H1 (cell line): ENCODE measurements around the gene DIP2C. TPM values are rescaled to one million over a fixed set of nuclear protein-coding genes. Genes with fewer than 3 reads are reported as not detected.

Source experiments
- CTCF ChIA-PET: fragments of 300-600 bp; sonication (Branson Sonifier 250); formaldehyde crosslinking; loops from one replicate; lab custom pipeline; 2021; ENCODE audit not compliant: partially characterized antibody; lab: Charles Lee
- POLR2A ChIA-PET: fragments of 300-600 bp; sonication (Branson Sonifier 250); formaldehyde crosslinking; loops from one replicate; lab custom pipeline; 2021; ENCODE audit warnings: inconsistent platforms; ENCODE audit not compliant: partially characterized antibody; lab: Charles Lee
- DNase-seq, 2 experiments: peaks; one replicate each; pipeline versions ENCODE4 v3.0.0 to v3.0.0-alpha.2; 2010 to 2022; ENCODE audit warnings: low spot score in 2 of 2, low read depth in 1 of 2, mixed read lengths in 1 of 2
- FAIRE-seq: peaks from 2 replicates; lab custom pipeline; 2011; peaks lifted over from hg19 to GRCh38; lab: Jason Lieb, UNC
- H2AFZ ChIP-seq: 2 replicates; pipeline ENCODE4 v1.8.1; 2012; ENCODE audit warnings: low read length, inconsistent platforms
- H2AK5ac ChIP-seq: 2 replicates; pipeline ENCODE4 v1.6.1; 2013; ENCODE audit warnings: low read depth, low read length
- H2BK120ac ChIP-seq: replicated peaks from 2 replicates; pipeline ENCODE3; 2013; ENCODE audit warnings: low read depth, low read length, inconsistent platforms
- H2BK12ac ChIP-seq: 2 replicates; pipeline ENCODE4 v1.6.1; 2013; ENCODE audit warnings: low read depth, low read length
- H2BK15ac ChIP-seq: 2 replicates; pipeline ENCODE4 v1.6.1; 2013; ENCODE audit warnings: low read length
- H2BK20ac ChIP-seq: 2 replicates; pipeline ENCODE4 v1.6.1; 2013; ENCODE audit warnings: low read length
- H2BK5ac ChIP-seq: 2 replicates; pipeline ENCODE4 v1.6.1; 2013; ENCODE audit warnings: low read depth, low read length
- H3K14ac ChIP-seq: 2 replicates; pipeline ENCODE4 v1.6.1; 2013; ENCODE audit warnings: inconsistent platforms; ENCODE audit not compliant: insufficient read length
- H3K18ac ChIP-seq: 2 replicates; pipeline ENCODE4 v1.6.1; 2013; ENCODE audit warnings: low read length; ENCODE audit errors: extremely low read depth
- H3K23ac ChIP-seq: 2 replicates; pipeline ENCODE4 v1.6.1; 2013; ENCODE audit warnings: inconsistent platforms; ENCODE audit not compliant: insufficient read length
- H3K23me2 ChIP-seq: 2 replicates; pipeline ENCODE4 v1.6.1; 2013; ENCODE audit warnings: low read depth, low read length
- H3K27ac ChIP-seq: 2 replicates; pipeline ENCODE4 v1.6.1; 2011; ENCODE audit warnings: low read depth, low read length, inconsistent platforms
- H3K27me3 ChIP-seq, 4 experiments: replicated peaks in 1 of 4; 1 replicate in 1 of 4; 2 replicates in 3 of 4; pipeline versions ENCODE4 v1.6.1 to v1.8.1; 2011 to 2013; ENCODE audit warnings: low read length in 3 of 4, mild to moderate bottlenecking in 3 of 4, inconsistent platforms in 2 of 4, mixed read lengths in 2 of 4, moderate library complexity in 1 of 4; ENCODE audit not compliant: control insufficient read depth in 3 of 4, insufficient read depth in 3 of 4; ENCODE audit errors: extremely low read depth in 1 of 4
- H3K36me3 ChIP-seq, 4 experiments: 2 replicates each; pipeline versions ENCODE4 v1.6.1 to v1.8.1; 2011 to 2013; ENCODE audit warnings: mild to moderate bottlenecking in 4 of 4, low read length in 3 of 4, moderate library complexity in 2 of 4, control low read depth in 1 of 4, inconsistent platforms in 1 of 4; ENCODE audit not compliant: insufficient read depth in 4 of 4, control insufficient read depth in 2 of 4
- H3K4ac ChIP-seq: replicated peaks from 2 replicates; pipeline ENCODE3; 2013; ENCODE audit warnings: low read length, low read depth, mixed read lengths, inconsistent platforms; ENCODE audit not compliant: insufficient read length
- H3K4me1 ChIP-seq, 4 experiments: replicated peaks in 1 of 4; 1 replicate in 1 of 4; 2 replicates in 3 of 4; pipeline versions ENCODE4 v1.6.1 to v1.8.1; 2011 to 2013; ENCODE audit warnings: low read length in 3 of 4, inconsistent platforms in 2 of 4, mixed read lengths in 1 of 4; ENCODE audit not compliant: insufficient read depth in 4 of 4, control insufficient read depth in 3 of 4
- H3K4me2 ChIP-seq, 2 experiments: 2 replicates each; pipeline versions ENCODE4 v1.6.1 to v1.8.1; 2011 to 2013; ENCODE audit warnings: low read depth in 2 of 2, low read length in 2 of 2, control low read depth in 1 of 2, inconsistent platforms in 1 of 2, mild to moderate bottlenecking in 1 of 2; ENCODE audit not compliant: insufficient read depth in 1 of 2
- H3K4me3 ChIP-seq, 4 experiments: fragments of 200-600, 300-600 bp in 1 of 4; sonication (generic), shearing (Covaris generic), sonication (Bioruptor Twin) in 1 of 4; 2 replicates each; pipeline versions ENCODE4 v1.5.1 to v1.8.1; 2011 to 2016; ENCODE audit warnings: low read length in 4 of 4, low read depth in 3 of 4, control low read depth in 2 of 4, inconsistent platforms in 2 of 4, mild to moderate bottlenecking in 2 of 4, mixed read lengths in 1 of 4, moderate library complexity in 1 of 4; ENCODE audit not compliant: insufficient read depth in 2 of 4; ENCODE audit errors: extremely low read depth in 1 of 4
- H3K56ac ChIP-seq: replicated peaks from 2 replicates; pipeline ENCODE3; 2013; ENCODE audit warnings: low read depth, mild to moderate bottlenecking, mixed read lengths, low read length, inconsistent platforms; ENCODE audit not compliant: insufficient read length
- H3K79me1 ChIP-seq: 2 replicates; pipeline ENCODE4 v1.6.1; 2013; ENCODE audit warnings: low read depth, low read length, control low read depth
- H3K79me2 ChIP-seq, 2 experiments: 2 replicates each; pipeline versions ENCODE4 v1.6.1 to v1.8.1; 2012 to 2013; ENCODE audit warnings: low read length in 2 of 2, mild to moderate bottlenecking in 2 of 2, inconsistent platforms in 1 of 2; ENCODE audit not compliant: insufficient read depth in 2 of 2, control insufficient read depth in 1 of 2
- H3K9ac ChIP-seq, 4 experiments: replicated peaks in 1 of 4; 1 replicate in 1 of 4; 2 replicates in 3 of 4; pipeline versions ENCODE4 v1.6.1 to v1.8.1; 2011 to 2013; ENCODE audit warnings: low read depth in 3 of 4, low read length in 3 of 4, control low read depth in 2 of 4, mild to moderate bottlenecking in 2 of 4, moderate library complexity in 2 of 4, inconsistent platforms in 1 of 4; ENCODE audit errors: extremely low read depth in 1 of 4
- H3K9me3 ChIP-seq, 2 experiments: 2 replicates each; pipeline versions ENCODE4 v1.6.1 to v1.8.1; 2012 to 2013; ENCODE audit warnings: mild to moderate bottlenecking in 2 of 2, moderate library complexity in 2 of 2, control low read depth in 1 of 2, inconsistent platforms in 1 of 2, low read depth in 1 of 2, low read length in 1 of 2, mixed read lengths in 1 of 2; ENCODE audit not compliant: insufficient read depth in 2 of 2
- H4K20me1 ChIP-seq, 2 experiments: replicated peaks in 1 of 2; 2 replicates each; pipeline versions ENCODE3 to v1.8.1; 2011 to 2013; ENCODE audit warnings: inconsistent platforms in 2 of 2, low read length in 2 of 2, mild to moderate bottlenecking in 1 of 2; ENCODE audit not compliant: insufficient read depth in 2 of 2, control insufficient read depth in 1 of 2
- H4K5ac ChIP-seq: 2 replicates; pipeline ENCODE4 v1.6.1; 2013; ENCODE audit warnings: low read length, low read depth, mixed read lengths, inconsistent platforms; ENCODE audit not compliant: insufficient read length
- H4K8ac ChIP-seq: 2 replicates; pipeline ENCODE4 v1.8.0; 2013; ENCODE audit warnings: mild to moderate bottlenecking, moderate library complexity, low read length, inconsistent platforms; ENCODE audit not compliant: insufficient read depth; ENCODE audit errors: extremely low read depth
- H4K91ac ChIP-seq: replicated peaks from 2 replicates; pipeline ENCODE3; 2013; ENCODE audit warnings: low read length, mixed read lengths, inconsistent platforms; ENCODE audit not compliant: insufficient read length
- BACH1 ChIP-seq: IDR thresholded peaks from 2 replicates; pipeline ENCODE4 v1.6.1; 2012; ENCODE audit warnings: low read length, improper control_type of control experiment
- CEBPB ChIP-seq: IDR thresholded peaks from 2 replicates; pipeline ENCODE4 v1.6.1; 2012; ENCODE audit warnings: low read depth, low read length
- CHD2 ChIP-seq: IDR thresholded peaks from 2 replicates; pipeline ENCODE4 v1.6.1; 2012; ENCODE audit warnings: low read length, improper control_type of control experiment
- FOSL1 ChIP-seq: IDR thresholded peaks from 2 replicates; pipeline ENCODE4 v1.6.1; 2011; ENCODE audit warnings: mild to moderate bottlenecking, low read depth, low read length, moderate library complexity; ENCODE audit not compliant: insufficient read depth
- JUND ChIP-seq: IDR thresholded peaks from 2 replicates; pipeline ENCODE4 v1.6.1; 2011; ENCODE audit warnings: mild to moderate bottlenecking, improper control_type of control experiment, low read length
- POU5F1 ChIP-seq: IDR thresholded peaks from 2 replicates; pipeline ENCODE4 v1.6.1; 2011; ENCODE audit warnings: low read depth, mild to moderate bottlenecking, low read length, moderate library complexity
- RXRA ChIP-seq: IDR thresholded peaks from 2 replicates; pipeline ENCODE4 v1.6.1; 2011; ENCODE audit warnings: low read depth, mild to moderate bottlenecking, low read length, moderate library complexity; ENCODE audit not compliant: insufficient read depth
- SP2 ChIP-seq: IDR thresholded peaks from 2 replicates; pipeline ENCODE4 v1.6.1; 2012; ENCODE audit warnings: mild to moderate bottlenecking, low read length, inconsistent platforms
- TEAD4 ChIP-seq: IDR thresholded peaks from 2 replicates; pipeline ENCODE4 v1.6.1; 2012; ENCODE audit warnings: low read depth, low read length, inconsistent platforms, mixed read lengths
- WGBS, 2 experiments: shearing (Covaris generic) in 1 of 2; methylation state at CpG; one replicate each; pipeline versions ENCODE4 v1.1.6 to v1.1.7; 2013 to 2015; ENCODE audit warnings: low lambda C conversion rate in 2 of 2, mixed read lengths in 2 of 2, inconsistent platforms in 1 of 2, low coverage in 1 of 2, missing lambda C conversion rate in 1 of 2; ENCODE audit not compliant: insufficient replicate concordance in 2 of 2, insufficient coverage in 1 of 2, insufficient read length in 1 of 2; ENCODE audit errors: extremely low coverage in 1 of 2, missing lambda C conversion rate in 1 of 2; 5-methylcytosine and 5-hydroxymethylcytosine counted together
- polyA plus RNA-seq, 7 experiments: library from polyadenylated mRNA; depleted of rRNA in 3 of 7; stranded (reverse) in 5 of 7; unstranded in 2 of 7; fragments of >200 nt in 5 of 7; fragments of 200-250 nt in 2 of 7; gene quantifications; 1 replicate in 5 of 7; 2 replicates in 1 of 7; 4 replicates in 1 of 7; pipeline versions ENCODE4 v1.2.1 to v1.2.3, GENCODE V29; 2011 to 2013; ENCODE audit warnings: missing spikeins in 2 of 7, mixed read lengths in 2 of 7
- total RNA-seq: library from RNA; stranded (reverse); fragmentation: NEBNext Ultra II Directional; extraction: Animal tissue kit (Norgen Biotek cat#: 25700); gene quantifications from 2 replicates; pipeline ENCODE4 v1.2.1, GENCODE V29; 2021

Gene DIP2C
- total and polyA plus RNA-seq, 2 of the 8 experiments (the other 6 are each of a cell fraction or from before 2014, with no cell fraction given), result 3.8 to 9.3 TPM

DNA sequence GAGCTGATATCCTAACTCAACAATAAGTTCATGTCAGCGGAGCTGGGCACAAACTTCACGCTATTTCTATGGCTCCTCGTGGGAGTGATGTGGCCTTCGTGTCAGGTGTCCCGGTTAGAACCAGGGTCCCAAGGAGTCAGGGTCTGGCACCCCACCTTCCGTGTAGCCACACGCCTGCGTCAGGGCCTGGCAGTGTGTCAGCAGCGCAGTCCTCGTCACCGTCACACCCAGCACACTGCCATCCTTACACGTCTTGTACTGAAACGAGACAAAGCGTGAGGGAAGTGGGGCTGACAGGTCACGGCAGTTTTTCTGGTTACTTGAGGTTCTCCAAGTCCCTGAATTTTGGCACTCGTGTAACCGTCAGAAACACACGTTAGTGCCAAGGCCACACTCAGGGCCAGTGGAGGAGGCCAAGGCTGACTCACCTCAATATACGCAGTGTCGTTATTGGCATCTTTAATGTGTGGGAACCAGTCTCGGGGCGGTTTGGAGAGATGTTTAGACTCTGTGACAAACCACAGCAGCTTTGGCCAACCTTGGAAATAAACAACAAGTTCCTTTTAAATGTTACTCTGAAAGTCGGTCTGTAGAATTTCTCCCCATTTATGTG lies 299.5 kb downstream of the DIP2C start:
- no peaks in the 10 kb centered on the region for H3K9me3 ChIP-seq
- no peaks in the 10 kb centered on the region for H3K27me3 ChIP-seq
- H3K4me1 ChIP-seq, result peaks cover 0 to 9% (median 6%) of the 10 kb centered on the region in 4 experiments; a peak in 6 of 7 replicates
- ChIA-PET POLR2A (no interaction called here), CTCF (no interaction called here)
- no peaks in the 10 kb centered on the region for H3K23me2 ChIP-seq
- peaks cover 2 to 4% of the 10 kb centered on the region in 2 experiments for H4K20me1 ChIP-seq
- no peak overlapping the region for H4K91ac ChIP-seq
- no peak overlapping the region for H4K5ac ChIP-seq
- H3K27ac ChIP-seq, result no peak overlapping the region
- TF ChIP-seq JUND (no peak), TEAD4 (no peak), SP2 (no peak), BACH1 (no peak), CEBPB (no peak), RXRA (no peak), FOSL1 (no peak), POU5F1 (no peak), CHD2 (no peak)
- no peaks in the 10 kb centered on the region for H3K36me3 ChIP-seq
- H2BK120ac ChIP-seq, result no peak overlapping the region
- DNase-seq (no peak), FAIRE-seq (no peak)
- no peak overlapping the region for H3K4me3 ChIP-seq
- no peak overlapping the region for H2AFZ ChIP-seq
- no peak overlapping the region for H3K18ac ChIP-seq
- H2BK12ac ChIP-seq, result no peak overlapping the region
- H3K9ac ChIP-seq, result no peak overlapping the region
- H3K56ac ChIP-seq, result no peak overlapping the region
- no peak overlapping the region for H4K8ac ChIP-seq
- no peak overlapping the region for H3K4me2 ChIP-seq
- H2BK20ac ChIP-seq, result no peak overlapping the region
- no peak overlapping the region for H2BK15ac ChIP-seq
- no peak overlapping the region for H3K14ac ChIP-seq
- no peaks in the 10 kb centered on the region for H3K79me2 ChIP-seq
- H3K4ac ChIP-seq, result no peak overlapping the region
- no peaks in the 10 kb centered on the region for H3K79me1 ChIP-seq
- no peak overlapping the region for H2AK5ac ChIP-seq
- 95% methylated on average over 23 of the region's 23 CpGs; no CpG with 5 or more reads in 1 of the 2 experiments for WGBS, 2 experiments
- H3K23ac ChIP-seq, result no peak overlapping the region
- no peak overlapping the region for H2BK5ac ChIP-seq
